A673 (cell line): Measurements from ENCODE around the gene APOA4. TPM values are rescaled to one million over a fixed set of nuclear protein-coding genes. Genes with fewer than 3 reads are reported as not detected.

ENCODE experiments used
- BruUV-seq: library from RNA; stranded (reverse); fragments of 400-500 nt; replicated peaks from 2 replicates; lab custom pipeline; 2021; lab: Mats Ljungman, UMichigan
- CTCF ChIA-PET: fragments of 300-600 bp; sonication (Branson Sonifier 250); formaldehyde crosslinking; loops from one replicate; lab custom pipeline; 2022; ENCODE audit warnings: antibody characterized with exemption; lab: Charles Lee
- POLR2A ChIA-PET: fragments of 300-600 bp; sonication (Branson Sonifier 250); formaldehyde crosslinking; loops from one replicate; lab custom pipeline; 2022; ENCODE audit warnings: antibody characterized with exemption; ENCODE audit not compliant: low non-redundant PET; lab: Charles Lee
- DNase-seq: peaks from one replicate; pipeline ENCODE4 v3.0.0-alpha.2; 2015; ENCODE audit warnings: low spot score
- H3K27ac ChIP-seq: fragments of 200-600 bp; sonication (generic); 2 replicates; pipeline ENCODE4 v1.5.1; 2016; ENCODE audit warnings: mixed run types, low read depth, mild to moderate bottlenecking, mixed read lengths, antibody characterized with exemption, low read length; ENCODE audit not compliant: poor library complexity, severe bottlenecking
- H3K27me3 ChIP-seq: fragments of 200-600 bp; sonication (generic); replicated peaks from 2 replicates; pipeline ENCODE4 v1.6.1; 2017; ENCODE audit warnings: mixed run types, low read depth, mild to moderate bottlenecking, mixed read lengths, antibody characterized with exemption, low read length; ENCODE audit not compliant: insufficient read depth, poor library complexity
- H3K36me3 ChIP-seq: fragments of 200-600 bp; sonication (generic); 2 replicates; pipeline ENCODE4 v1.6.1; 2016; ENCODE audit warnings: mixed run types, mild to moderate bottlenecking, mixed read lengths, antibody characterized with exemption, low read length; ENCODE audit not compliant: insufficient read depth, poor library complexity, severe bottlenecking
- H3K4me1 ChIP-seq: fragments of 200-600 bp; sonication (generic); 2 replicates; pipeline ENCODE4 v1.6.1; 2017; ENCODE audit warnings: mixed run types, mild to moderate bottlenecking, mixed read lengths, antibody characterized with exemption, low read length; ENCODE audit not compliant: insufficient read depth, poor library complexity, severe bottlenecking
- H3K4me3 ChIP-seq: fragments of 200-600 bp; sonication (generic); 2 replicates; pipeline ENCODE4 v1.5.1; 2016; ENCODE audit warnings: low read depth, mixed run types, mild to moderate bottlenecking, mixed read lengths, low read length; ENCODE audit not compliant: poor library complexity, severe bottlenecking
- H3K9me3 ChIP-seq: fragments of 200-600 bp; sonication (generic); 2 replicates; pipeline ENCODE4 v1.6.1; 2016; ENCODE audit warnings: mixed run types, low read depth, mild to moderate bottlenecking, mixed read lengths, antibody characterized with exemption, low read length; ENCODE audit not compliant: poor library complexity, severe bottlenecking
- CTCF ChIP-seq: fragments of 300-800, 200-600 bp; sonication (generic); conservative IDR thresholded peaks from 2 replicates; pipeline ENCODE4 v1.5.1; 2017; ENCODE audit warnings: low read depth, mild to moderate bottlenecking, antibody characterized with exemption, low read length, moderate library complexity, mixed read lengths
- EZH2 ChIP-seq: fragments of 200-600 bp; sonication (generic); IDR thresholded peaks from 2 replicates; pipeline ENCODE4 v1.6.1; 2017; ENCODE audit warnings: borderline replicate concordance, low read depth, mild to moderate bottlenecking, mixed read lengths, antibody characterized with exemption, low read length; ENCODE audit not compliant: poor library complexity, severe bottlenecking
- intact Hi-C: fragments of 100-400 bp; cut with micrococcal nuclease; formaldehyde crosslinking; loops from one replicate; pipeline ENCODE4 v1.10.0; 2022; ENCODE audit not compliant: unreplicated experiment
- total RNA-seq: library from RNA; stranded (reverse); gene quantifications from 2 replicates; pipeline ENCODE4 v1.2.3, GENCODE V29; 2021

Gene APOA4
- total RNA-seq, 1 experiment from 2014 or later: not detected

- ChIA-PET POLR2A (no interaction called here), CTCF (no interaction called here)
- no peak for DNase-seq
- Histone ChIP-seq H3K4me3 (no peak overlapping the region), H3K27me3 (no peaks in the 10 kb centered on the region), H3K36me3 (peaks cover 61% of the 10 kb centered on the region), H3K27ac (no peak overlapping the region), H3K9me3 (no peaks in the 10 kb centered on the region), H3K4me1 (peaks cover 7% of the 10 kb centered on the region)
- no TSS peak for BruUV-seq
- intact Hi-C loops: no loop called here
- TF ChIP-seq EZH2 (no peak), CTCF (no peak)
Observed at GRCh38 chr11:116869610-116870009, 46.5 kb upstream of the APOA4 start.

- Histone ChIP-seq H3K36me3 (peaks cover 61% of the 10 kb centered on the region), H3K4me1 (peaks cover 7% of the 10 kb centered on the region), H3K9me3 (no peaks in the 10 kb centered on the region), H3K4me3 (no peak overlapping the region), H3K27ac (no peak overlapping the region), H3K27me3 (no peaks in the 10 kb centered on the region)
- TF ChIP-seq EZH2: no peak
- no peak for TF ChIP-seq CTCF
- intact Hi-C loops: no loop called here
- ChIA-PET POLR2A (no interaction called here), CTCF (no interaction called here)
- DNase-seq: no peak
- BruUV-seq: no TSS peak
Observed at GRCh38 chr11:116868066-116868465, 45.0 kb upstream of the APOA4 start.

- ChIA-PET CTCF (no interaction called here), POLR2A (no interaction called here)
- Histone ChIP-seq H3K4me1 (peaks cover 7% of the 10 kb centered on the region), H3K27me3 (no peaks in the 10 kb centered on the region), H3K36me3 (peaks cover 58% of the 10 kb centered on the region), H3K4me3 (no peak overlapping the region), H3K27ac (no peak overlapping the region), H3K9me3 (no peaks in the 10 kb centered on the region)
- intact Hi-C loops: no loop called here
- no TSS peak for BruUV-seq
- TF ChIP-seq EZH2 (no peak), CTCF (no peak)
- DNase-seq: no peak
Observed at GRCh38 chr11:116867619-116868018, 44.5 kb upstream of the APOA4 start.
